ENCODE data around the gene UQCC5. TPM values are rescaled to one million over a fixed set of nuclear protein-coding genes. Genes with fewer than 3 reads are reported as not detected.

Gene UQCC5
- total RNA-seq, 1 donor from 2014 or later = 27.2 TPM

GRCh38 chr3:52534281-52535183 lies 1.9 kb upstream of the UQCC5 start:
- peak; percentile 54 for DNase-seq (ENCODE audit: low spot score)

GRCh38 chr3:52535411-52536111 lies 844 bp upstream of the UQCC5 start:
- peak; percentile 42 for DNase-seq (ENCODE audit: low spot score)

- no peak for DNase-seq (ENCODE audit: low spot score)
Measured at GRCh38 chr3:52536112-52536368, 365 bp upstream of the UQCC5 start.

- no peak for DNase-seq (ENCODE audit: low spot score)
Measured at GRCh38 chr3:52537165-52537620, 788 bp downstream of the UQCC5 start.

- DNase-seq (ENCODE audit: low spot score) = no peak
Measured at GRCh38 chr3:52537726-52538421, 1.5 kb downstream of the UQCC5 start.

GRCh38 chr3:52539010-52539653 lies 2.7 kb downstream of the UQCC5 start:
- DNase-seq (ENCODE audit: low spot score) = no peak

GRCh38 chr3:52541050-52541449 lies 4.6 kb downstream of the UQCC5 start:
- no peak for DNase-seq (ENCODE audit: low spot score)

- no peak for DNase-seq (ENCODE audit: low spot score)
Measured at GRCh38 chr3:52544937-52545336, 8.5 kb downstream of the UQCC5 start.

GRCh38 chr3:52546111-52546901 lies 9.9 kb downstream of the UQCC5 start:
- DNase-seq (ENCODE audit: low spot score) = no peak

- no peak for DNase-seq (ENCODE audit: low spot score)
Measured at GRCh38 chr3:52547143-52547542, 10.7 kb downstream of the UQCC5 start.

GRCh38 chr3:52551118-52551517 lies 14.7 kb downstream of the UQCC5 start:
- no peak for DNase-seq (ENCODE audit: low spot score)

GRCh38 chr3:52552089-52552488 lies 15.7 kb downstream of the UQCC5 start:
- DNase-seq (ENCODE audit: low spot score) = peak; percentile 68

- no peak for DNase-seq (ENCODE audit: low spot score)
Measured at GRCh38 chr3:52554026-52554755, 17.8 kb downstream of the UQCC5 start.

GRCh38 chr3:52555056-52555455 lies 18.7 kb downstream of the UQCC5 start:
- no peak for DNase-seq (ENCODE audit: low spot score)

GRCh38 chr3:52557011-52557960 lies 20.9 kb downstream of the UQCC5 start:
- no peak for DNase-seq (ENCODE audit: low spot score)

GRCh38 chr3:52558436-52558835 lies 22.0 kb downstream of the UQCC5 start:
- DNase-seq (ENCODE audit: low spot score) = no peak

GRCh38 chr3:52561028-52561747 lies 24.8 kb downstream of the UQCC5 start:
- DNase-seq (ENCODE audit: low spot score) = no peak

- DNase-seq (ENCODE audit: low spot score) = no peak
Measured at GRCh38 chr3:52563984-52564383, 27.6 kb downstream of the UQCC5 start.

- no peak for DNase-seq (ENCODE audit: low spot score)
Measured at GRCh38 chr3:52568069-52568468, 31.7 kb downstream of the UQCC5 start.
